Uterus (tissue), 2 donors: Measurements from ENCODE around the gene NEMF.
"Not testable (repeated sequence)": the region's sequence is repeated elsewhere in the genome, so short reads cannot be mapped to it uniquely, and the experiment has no call there.

ENCODE experiments used
- POLR2A ChIP-seq, 2 donors: fragments of 450-650 bp; IDR thresholded peaks; one replicate each; pipeline ENCODE4 v1.6.1; 2016; ENCODE audit warnings: antibody characterized with exemption in 2 of 2, mild to moderate bottlenecking in 1 of 2, moderate library complexity in 1 of 2
- TF ChIP-seq, protein P1 (sequence below), 4 experiments: fragments of 200-600 bp in 2 of 4; fragments of 450-650 bp in 2 of 4; sonication (generic) in 2 of 4; IDR thresholded peaks; one replicate each; pipeline ENCODE4 v1.5.1; 2016 to 2019; ENCODE audit warnings: antibody characterized with exemption in 4 of 4, mild to moderate bottlenecking in 2 of 4, moderate library complexity in 1 of 4

DNA sequence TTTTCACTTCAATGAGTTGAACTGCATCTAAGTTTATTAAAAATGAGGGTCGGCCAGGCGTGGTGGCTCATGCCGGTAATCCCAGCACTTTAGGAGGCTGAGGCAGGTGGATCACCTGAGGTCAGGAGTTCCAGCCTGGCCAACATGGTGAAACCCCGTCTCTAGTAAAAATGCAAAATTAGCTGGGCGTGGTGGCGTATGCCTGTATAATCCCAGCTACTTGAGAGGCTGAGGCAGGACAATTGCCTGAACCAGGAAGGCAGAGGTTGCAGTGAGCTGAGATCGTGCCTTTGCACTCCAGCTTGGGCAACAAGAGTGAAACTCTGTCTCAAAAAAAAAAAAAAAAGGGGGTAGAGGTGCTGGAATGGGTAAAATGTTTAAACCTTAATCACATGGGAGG is 71.5 kb downstream of the NEMF start:
- TF ChIP-seq, protein P1, sequence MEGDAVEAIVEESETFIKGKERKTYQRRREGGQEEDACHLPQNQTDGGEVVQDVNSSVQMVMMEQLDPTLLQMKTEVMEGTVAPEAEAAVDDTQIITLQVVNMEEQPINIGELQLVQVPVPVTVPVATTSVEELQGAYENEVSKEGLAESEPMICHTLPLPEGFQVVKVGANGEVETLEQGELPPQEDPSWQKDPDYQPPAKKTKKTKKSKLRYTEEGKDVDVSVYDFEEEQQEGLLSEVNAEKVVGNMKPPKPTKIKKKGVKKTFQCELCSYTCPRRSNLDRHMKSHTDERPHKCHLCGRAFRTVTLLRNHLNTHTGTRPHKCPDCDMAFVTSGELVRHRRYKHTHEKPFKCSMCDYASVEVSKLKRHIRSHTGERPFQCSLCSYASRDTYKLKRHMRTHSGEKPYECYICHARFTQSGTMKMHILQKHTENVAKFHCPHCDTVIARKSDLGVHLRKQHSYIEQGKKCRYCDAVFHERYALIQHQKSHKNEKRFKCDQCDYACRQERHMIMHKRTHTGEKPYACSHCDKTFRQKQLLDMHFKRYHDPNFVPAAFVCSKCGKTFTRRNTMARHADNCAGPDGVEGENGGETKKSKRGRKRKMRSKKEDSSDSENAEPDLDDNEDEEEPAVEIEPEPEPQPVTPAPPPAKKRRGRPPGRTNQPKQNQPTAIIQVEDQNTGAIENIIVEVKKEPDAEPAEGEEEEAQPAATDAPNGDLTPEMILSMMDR (IDR thresholded peaks at IDR 0.05), result not testable (repeated sequence)
- TF ChIP-seq POLR2A (IDR thresholded peaks at IDR 0.05), result not testable (repeated sequence)
